GM12801 (cell line): ENCODE measurements around the gene FCMR.

Experiments
- TF ChIP-seq, protein P1 (sequence below): IDR thresholded peaks from one replicate; pipeline ENCODE4 v1.5.1; 2011; ENCODE audit warnings: control low read depth; ENCODE audit not compliant: insufficient read length; ENCODE audit errors: extremely low read depth

The FCMR gene

DNA sequence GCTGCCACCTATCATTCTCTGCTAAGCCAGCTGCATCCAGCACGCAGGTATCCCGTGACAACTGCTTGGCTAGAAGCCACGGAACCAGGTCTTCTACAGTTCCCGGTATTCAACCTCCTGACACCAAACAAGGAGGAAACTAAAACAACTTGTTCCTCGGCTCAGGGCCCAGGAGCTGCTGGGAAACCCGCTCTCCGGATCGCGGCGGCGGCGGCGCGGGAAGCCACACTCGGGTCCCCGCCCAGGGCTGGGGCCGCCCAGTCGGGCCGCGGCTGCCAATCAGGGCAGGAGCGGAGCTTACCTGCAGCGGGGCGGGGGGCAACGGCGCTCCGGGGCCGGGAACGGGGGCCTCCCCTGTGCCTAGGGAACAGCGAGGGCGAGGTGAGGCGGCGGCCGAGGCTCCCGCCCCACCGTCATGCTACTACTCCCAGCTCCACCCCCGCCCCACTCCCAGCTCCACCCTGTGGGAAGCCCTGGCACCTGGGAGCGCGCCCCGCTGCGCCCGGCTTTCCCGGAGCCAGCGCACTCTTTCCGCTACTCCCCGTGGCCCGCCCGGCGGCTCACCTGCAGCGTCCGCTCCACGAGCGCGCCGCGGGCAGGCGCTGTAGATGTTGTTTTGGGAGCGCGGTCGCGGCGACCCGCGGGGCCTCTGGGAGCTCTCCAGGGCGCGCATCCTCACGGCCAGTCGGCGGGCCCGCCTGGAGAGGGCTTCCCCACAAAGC, 12.4 kb downstream of the FCMR start:
- TF ChIP-seq, protein P1, sequence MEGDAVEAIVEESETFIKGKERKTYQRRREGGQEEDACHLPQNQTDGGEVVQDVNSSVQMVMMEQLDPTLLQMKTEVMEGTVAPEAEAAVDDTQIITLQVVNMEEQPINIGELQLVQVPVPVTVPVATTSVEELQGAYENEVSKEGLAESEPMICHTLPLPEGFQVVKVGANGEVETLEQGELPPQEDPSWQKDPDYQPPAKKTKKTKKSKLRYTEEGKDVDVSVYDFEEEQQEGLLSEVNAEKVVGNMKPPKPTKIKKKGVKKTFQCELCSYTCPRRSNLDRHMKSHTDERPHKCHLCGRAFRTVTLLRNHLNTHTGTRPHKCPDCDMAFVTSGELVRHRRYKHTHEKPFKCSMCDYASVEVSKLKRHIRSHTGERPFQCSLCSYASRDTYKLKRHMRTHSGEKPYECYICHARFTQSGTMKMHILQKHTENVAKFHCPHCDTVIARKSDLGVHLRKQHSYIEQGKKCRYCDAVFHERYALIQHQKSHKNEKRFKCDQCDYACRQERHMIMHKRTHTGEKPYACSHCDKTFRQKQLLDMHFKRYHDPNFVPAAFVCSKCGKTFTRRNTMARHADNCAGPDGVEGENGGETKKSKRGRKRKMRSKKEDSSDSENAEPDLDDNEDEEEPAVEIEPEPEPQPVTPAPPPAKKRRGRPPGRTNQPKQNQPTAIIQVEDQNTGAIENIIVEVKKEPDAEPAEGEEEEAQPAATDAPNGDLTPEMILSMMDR: no peak

DNA sequence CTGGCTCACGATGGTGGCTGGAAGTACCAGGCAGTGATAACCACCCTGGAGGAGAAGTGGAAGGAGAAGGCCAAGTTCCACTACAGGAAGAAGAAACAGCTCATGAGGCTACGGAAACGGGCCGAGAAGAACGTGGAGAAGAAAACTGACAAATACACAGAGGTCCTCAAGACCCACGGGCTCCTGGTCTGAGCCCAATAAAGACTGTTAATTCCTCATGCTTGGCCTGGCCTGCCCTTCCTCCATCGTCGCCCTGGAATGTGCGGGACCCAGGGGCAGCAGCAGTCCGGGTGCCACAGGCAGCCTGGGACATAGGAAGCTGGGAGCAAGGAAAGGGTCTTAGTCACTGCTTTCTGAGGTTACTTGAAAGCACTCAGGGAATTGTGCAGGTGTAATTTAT, 13.7 kb downstream of the FCMR start:
- TF ChIP-seq, protein P1: no peak

DNA sequence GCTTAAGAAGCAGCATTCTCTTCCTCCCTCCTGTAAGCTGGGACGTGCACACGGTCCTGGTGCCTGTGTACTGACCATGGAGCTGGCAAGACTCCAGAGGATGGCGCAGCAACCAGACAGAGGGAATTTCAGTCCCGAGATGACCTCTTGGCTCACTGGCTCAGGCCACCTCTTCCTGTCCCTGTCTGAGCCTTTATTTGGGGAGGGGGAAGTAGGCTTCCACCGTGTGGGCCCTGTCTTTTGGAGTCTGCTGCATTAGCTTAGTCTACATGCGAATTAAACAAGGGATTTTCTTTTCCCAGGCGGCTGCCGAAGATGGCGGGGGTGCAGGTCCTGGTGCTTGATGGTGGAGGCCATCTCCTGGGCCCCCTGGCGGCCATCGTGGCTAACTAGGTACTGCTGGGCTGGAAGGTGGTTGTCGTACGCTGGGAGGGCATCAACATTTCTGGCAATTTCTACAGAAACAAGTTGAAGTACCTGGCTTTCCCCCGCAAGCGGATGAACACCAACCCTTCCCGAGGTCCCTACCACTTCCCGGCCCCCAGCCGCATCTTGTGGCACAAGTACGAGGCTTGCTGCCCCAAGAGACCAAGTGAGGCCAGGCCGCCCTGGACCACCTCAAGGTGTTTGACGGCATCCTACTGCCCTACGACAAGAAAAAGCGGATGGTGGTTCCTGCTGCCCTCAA, 14.3 kb downstream of the FCMR start:
- TF ChIP-seq, protein P1: no peak

DNA sequence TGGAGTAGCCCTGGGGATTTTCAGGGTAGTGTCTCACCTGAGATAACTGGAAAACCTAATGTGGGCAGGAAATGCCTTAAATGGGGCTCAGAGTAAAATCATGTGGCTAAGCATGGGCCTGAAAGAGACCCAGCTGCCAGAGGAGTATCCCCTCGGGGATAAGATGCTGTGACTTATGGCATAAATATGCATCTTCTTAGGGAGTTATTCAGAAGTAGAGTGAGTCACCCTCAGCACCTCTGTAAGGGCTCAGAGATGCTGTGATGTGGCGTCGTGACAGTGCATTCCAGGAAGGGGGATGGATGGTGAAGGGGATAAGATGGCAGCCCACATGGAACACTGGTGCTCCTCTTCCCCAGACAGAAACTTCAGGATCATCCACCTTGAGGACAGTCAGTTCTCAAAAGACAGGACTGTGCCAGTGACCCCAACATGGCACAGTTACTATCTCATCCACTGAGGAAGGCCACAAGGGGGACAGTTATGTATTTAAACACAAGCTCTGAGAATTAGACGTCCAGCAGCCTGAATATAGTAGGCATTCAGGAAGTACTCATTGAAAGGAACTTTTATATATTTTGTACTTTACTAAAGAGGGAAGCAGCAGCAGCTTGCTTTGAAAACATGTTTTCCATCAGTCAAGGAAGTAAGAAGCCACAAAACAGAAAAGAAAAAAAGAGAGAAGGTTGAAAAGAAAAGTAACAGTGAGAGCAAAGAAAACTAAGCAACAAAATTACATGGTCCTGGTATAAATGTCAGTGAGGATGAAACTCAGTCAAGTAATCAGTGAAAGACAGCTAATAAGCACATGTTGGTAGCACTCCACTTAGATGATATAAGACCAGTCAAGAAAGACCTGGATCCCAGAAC, 16.2 kb downstream of the FCMR start:
- TF ChIP-seq, protein P1: no peak

DNA sequence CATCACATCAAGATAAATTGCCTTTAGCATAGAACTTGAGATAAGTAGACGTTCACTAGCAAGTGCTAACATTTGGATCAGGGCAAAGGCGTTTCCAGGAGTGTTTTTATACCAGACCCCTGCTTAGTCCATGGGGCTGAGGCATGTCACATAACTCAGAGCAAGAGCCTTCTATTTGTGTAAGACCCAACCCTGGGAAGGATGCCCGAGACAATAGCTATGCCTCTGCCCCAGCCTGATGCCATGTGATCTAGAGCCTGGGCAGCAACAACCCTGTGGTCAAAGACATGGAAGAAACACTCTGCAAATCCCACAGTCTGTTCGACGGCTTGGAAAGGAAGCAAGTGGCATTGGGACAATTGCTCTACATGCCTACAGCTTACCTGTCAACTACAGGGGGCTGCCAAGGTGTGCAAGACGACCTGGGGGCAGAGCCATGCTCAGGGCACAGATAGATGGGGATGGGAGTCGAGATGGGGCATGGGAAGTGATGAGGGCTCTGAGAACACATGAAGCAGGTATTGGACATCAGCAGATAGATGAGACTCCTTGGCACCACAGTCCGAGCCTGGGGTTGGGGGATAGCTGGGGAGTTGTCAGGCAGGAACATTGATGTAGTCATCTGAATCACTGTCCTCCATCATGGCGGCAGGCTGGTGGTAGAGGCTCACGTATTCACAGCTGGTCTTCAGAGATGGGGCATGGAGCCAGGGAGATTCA, 17.2 kb downstream of the FCMR start:
- TF ChIP-seq, protein P1: no peak

DNA sequence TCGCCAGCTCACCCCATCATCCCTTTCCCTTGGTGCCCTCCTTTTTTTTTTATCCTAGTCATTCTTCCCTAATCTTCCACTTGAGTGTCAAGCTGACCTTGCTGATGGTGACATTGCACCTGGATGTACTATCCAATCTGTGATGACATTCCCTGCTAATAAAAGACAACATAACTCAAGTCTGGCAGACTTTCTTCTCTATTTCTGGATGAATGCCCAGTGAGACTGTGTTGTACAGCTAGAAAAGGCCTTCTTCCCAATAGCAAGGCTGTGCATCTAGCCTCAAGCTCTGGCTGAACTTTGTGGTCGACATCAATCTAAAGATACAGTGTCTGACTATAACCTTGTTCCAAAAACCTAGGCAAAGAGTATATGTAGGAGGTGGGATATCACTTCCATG, 18.1 kb downstream of the FCMR start:
- TF ChIP-seq, protein P1: no peak
